Fibroblast of peridontal ligament (primary cell): ENCODE measurements around the gene CD300H.

Experiments used
- DNase-seq: peaks from one replicate; pipeline ENCODE4 v3.0.0-alpha.2; 2010; ENCODE audit errors: extremely low read depth

Gene CD300H

DNA sequence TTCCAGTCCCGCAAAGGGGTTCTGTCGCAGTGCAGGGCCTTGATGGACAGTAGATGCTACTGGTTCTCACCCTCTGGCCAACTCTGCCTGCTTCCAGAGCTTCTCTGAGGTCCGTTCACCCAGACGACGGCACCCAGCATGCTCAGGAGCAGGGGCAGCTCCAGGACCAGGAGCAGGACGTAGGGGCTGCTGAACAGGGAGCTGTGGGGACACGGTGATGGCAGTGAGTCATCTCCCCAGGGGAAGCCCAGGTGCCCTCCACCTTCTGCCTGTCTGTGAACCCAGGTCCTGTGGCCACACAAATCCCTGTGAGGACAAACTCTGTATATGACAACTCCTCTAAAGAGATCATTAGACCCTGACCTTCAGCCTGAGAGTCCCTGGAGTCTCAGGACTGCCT, 18.0 kb downstream of the CD300H start:
- DNase-seq: no peak

- no peak for DNase-seq
Measured at GRCh38 chr17:74547736-74548135, 19.6 kb downstream of the CD300H start.

DNA sequence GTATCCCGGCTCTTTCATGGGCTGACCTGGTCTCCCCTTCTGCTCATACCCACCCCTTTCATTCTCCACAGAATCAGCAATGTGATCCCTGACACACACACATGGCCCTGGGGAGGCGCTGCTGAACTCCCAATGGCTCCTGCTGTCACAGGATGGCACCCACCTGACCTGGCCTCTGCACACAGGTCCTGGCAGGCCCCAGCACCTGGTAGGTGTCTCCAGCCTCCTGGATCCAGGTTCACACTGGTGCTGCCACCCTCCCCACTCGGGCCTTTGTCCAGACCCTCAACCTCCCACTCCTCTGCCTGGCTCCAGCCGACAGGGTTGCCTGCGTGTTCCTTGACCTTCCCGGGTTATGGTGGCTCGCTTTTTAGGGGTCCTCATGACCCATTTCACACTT, 20.0 kb downstream of the CD300H start:
- DNase-seq: no peak

DNA sequence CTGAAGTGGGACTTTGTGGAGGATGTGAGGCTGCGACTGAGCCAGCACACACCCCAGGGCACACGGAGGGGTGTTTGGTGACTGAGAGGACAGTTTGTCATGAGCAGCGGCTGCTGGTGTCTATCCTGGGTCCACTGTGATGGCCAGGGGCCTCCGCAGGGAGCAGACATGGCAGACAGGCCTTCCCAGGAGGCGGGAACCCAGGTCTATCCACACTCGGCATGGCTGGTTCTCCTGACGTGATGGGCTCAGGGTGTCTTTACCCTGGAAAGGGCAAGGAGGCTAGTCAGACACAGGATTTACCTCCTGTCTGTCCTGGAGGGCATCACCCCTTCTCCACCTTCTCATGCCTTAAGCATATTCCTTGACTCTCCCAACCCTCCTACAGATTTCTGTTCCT, 20.7 kb downstream of the CD300H start:
- DNase-seq: no peak

DNA sequence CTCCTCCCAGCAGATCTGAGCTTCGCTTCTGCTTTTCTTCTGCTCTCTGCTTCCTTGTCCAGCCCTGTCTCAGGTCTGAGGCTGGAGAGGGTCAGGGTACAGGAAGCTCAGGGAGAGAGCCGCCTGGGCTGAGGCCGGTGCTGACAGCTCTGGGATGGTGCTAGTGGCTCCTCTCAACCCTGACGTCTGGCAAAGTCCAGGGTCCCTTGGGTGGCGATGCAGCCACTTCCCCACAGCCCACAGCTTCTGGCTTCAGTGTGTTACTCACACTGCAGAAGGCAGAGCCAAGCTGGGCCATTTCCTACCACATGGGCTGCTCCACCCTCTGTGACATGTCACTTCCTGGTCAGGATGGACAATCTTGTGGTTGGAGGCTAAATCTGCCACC, 21.5 kb downstream of the CD300H start, which contains the start of gene CD300C:
Gene CD300C, minus strand, starts transcription at position 273 of the 388 bp plus-strand sequence. CDS start 333 bp downstream, outside the sequence.
- no peak for DNase-seq

- no peak for DNase-seq
Measured at GRCh38 chr17:74544991-74545842, 22.1 kb downstream of the CD300H start.

DNA sequence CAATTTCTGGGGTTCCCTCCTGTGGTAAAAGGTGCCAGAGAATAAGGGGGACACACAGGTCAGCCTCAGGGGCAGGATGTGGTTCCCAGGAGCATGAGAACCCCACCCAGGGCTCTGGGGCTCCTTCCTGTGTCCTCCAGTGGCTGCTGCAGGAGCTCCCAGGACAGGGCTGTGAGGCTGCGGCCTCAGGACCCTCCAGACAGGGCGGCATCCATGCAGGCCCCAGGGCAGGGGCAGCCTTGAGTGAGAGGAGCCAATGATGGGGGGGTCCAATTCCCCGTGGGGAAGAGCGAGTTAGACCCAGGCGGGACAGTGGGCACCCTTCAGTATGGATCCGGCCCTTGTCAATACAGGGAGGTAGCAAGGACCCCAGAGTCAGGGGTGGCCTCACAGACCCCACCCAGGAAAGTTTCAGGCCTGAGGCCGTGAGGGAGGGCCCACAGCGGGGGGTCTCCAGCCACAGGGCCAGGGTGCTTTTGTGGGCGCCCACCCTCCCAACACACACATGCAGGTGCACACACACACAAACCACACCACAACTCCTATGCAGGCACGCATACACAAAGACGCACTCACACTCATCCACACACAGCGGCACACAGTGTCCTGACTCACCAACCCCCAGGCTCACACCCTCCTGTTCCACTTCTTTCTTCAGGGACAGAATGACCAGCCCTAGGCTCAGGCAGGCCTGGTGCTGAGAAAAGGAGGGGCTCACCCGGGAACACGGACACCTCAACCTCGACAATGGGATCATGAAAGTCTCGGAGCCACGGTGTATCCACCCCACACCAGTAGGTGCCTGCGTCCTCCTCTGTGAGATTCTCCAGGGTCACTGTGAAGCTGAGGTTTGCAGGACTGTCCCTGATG, 23.2 kb downstream of the CD300H start:
- no peak for DNase-seq

- no peak for DNase-seq
Measured at GRCh38 chr17:74543406-74543805, 23.9 kb downstream of the CD300H start.

GRCh38 chr17:74542727-74543383, 24.5 kb downstream of the CD300H start:
- DNase-seq: no peak

DNA sequence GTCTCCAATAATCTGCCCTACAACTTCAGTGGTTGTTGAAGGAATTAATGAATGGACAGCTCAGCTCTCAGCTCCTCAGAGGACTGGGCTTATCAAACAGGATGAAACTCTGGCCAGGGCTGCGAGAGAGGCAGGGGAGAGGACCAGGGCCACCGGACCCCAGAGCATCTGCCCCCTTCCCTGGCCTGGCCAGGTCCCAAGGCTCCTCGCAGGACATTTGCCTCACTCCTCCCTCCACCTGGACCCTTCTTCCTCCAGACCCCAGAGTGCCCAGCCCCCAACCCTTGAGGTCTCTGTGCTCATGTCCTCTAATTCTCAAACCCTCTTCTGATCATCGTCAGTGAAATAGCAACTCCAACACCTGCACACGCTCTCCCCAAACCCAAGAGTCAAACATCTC, 25.1 kb downstream of the CD300H start:
- no peak for DNase-seq

GRCh38 chr17:74541176-74542111, 25.9 kb downstream of the CD300H start:
- DNase-seq: no peak

DNA sequence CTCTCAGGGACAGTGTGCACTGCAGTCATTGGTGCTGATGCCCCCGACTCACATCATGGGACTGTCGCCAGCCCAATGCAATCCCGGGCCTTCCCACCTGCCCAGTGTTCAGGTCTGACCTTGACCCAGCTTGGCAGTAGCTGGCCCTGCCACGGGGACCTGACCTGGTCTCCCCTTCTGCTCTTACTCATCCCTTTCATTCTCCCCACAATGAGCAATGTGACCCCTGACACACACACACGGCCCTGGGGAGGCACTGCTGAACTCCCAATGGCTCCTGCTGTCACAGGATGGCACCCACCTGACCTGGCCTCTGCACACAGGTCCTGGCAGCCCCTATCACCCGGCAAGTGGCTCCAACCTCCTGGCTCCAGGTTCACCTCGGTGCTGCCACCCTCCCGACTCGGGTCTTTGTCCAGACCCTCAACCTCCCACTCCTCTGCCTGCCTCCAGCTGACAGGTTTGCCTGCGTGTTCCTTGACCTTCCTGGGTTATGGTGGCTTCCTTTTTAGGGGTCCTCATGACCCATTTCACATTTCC, 28.0 kb downstream of the CD300H start:
- no peak for DNase-seq

GRCh38 chr17:74536890-74537289, 30.4 kb downstream of the CD300H start:
- DNase-seq: no peak

GRCh38 chr17:74532115-74532514, 35.2 kb downstream of the CD300H start:
- no peak for DNase-seq

- no peak for DNase-seq
Measured at GRCh38 chr17:74531231-74531761, 36.0 kb downstream of the CD300H start, which contains the start of gene CD300LB. CD300LB (minus strand) TSS chr17:74531475; CDS start chr17:74531350, 125 bp downstream.

- DNase-seq: no peak
Measured at GRCh38 chr17:74530831-74531150, 36.5 kb downstream of the CD300H start.

- no peak for DNase-seq
Measured at GRCh38 chr17:74529243-74529642, 38.1 kb downstream of the CD300H start.

GRCh38 chr17:74528491-74529199, 38.7 kb downstream of the CD300H start:
- no peak for DNase-seq

- no peak for DNase-seq
Measured at GRCh38 chr17:74527756-74528155, 39.6 kb downstream of the CD300H start.

GRCh38 chr17:74527081-74527480, 40.2 kb downstream of the CD300H start:
- no peak for DNase-seq
